RWPE1 (cell line): ENCODE measurements around the gene STRA6.

Source experiments
- CTCF ChIA-PET: fragments of 350-600 bp; sonication (Branson Sonifier 250); formaldehyde crosslinking; extraction: SDS; loops from one replicate; lab custom pipeline; 2021; lab: Yijun Ruan, JAX
- POLR2A ChIA-PET: fragments of 400-600 bp; formaldehyde crosslinking; extraction: SDS; loops from one replicate; lab custom pipeline; 2020; ENCODE audit warnings: antibody characterized with exemption; ENCODE audit not compliant: low non-redundant PET; lab: Yijun Ruan, JAX
- DNase-seq: peaks from one replicate; pipeline ENCODE4 v3.0.0; 2012; ENCODE audit warnings: low spot score
- H3K27ac ChIP-seq: fragments of 450-650 bp; 2 replicates; pipeline ENCODE4 v1.5.1; 2017
- CTCF ChIP-seq: fragments of 450-650 bp; conservative IDR thresholded peaks from 2 replicates; pipeline ENCODE4 v1.5.1; 2017; ENCODE audit warnings: low read depth, mild to moderate bottlenecking

Gene STRA6

DNA sequence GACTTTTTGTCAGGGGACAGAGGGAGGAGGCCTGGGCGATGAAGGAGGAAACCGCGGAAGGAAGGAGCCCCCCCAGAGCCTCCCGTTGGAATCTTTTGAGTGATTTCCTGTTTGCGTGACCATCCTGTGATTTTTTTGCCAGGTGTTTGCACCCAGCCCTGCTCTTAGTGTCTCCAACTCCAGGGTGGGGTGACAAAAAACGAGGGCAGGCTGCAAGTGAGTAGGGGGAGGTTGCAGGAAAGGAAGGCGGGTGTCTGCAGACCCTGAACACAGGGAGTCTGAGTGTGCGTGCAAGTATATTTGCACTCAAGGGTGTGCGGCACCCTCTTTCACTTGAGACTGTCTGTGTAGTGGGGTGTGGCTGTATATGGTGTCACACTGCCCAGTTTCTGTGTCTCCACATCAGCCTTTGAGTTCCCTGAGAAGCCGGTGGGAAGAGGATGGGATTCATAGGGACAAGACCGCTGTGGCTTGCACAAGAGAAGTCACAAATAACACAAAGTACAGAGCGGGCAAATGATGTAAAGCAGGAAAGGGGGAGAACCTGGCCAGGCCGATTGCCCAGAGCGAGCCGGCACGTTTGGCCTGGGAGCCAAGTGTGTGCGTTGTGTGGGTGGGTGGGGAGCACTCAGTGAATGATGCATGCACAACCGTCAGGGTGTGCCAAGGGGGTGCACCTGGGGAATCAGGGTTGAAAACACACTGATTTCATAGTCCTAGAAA, 65.6 kb downstream of the STRA6 start:
- POLR2A ChIA-PET, result no interaction called here
- no peak overlapping the region for H3K27ac ChIP-seq
- no peak for DNase-seq
- TF ChIP-seq CTCF, result no peak
- CTCF ChIA-PET, result no interaction called here

DNA sequence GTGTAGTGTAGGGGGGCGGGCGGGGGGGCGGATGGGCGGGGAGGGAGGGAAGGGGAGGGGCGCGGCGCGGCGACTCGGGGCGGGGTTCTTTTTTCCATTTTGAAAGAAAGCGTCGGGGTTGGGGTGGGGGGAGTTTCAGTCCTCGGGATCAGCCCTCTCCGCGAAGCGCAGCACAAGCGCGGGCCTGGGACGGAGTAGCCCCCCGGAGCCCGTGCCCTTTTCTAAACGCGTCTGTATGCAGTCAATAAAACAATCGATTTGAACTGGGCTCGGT, 66.1 kb downstream of the STRA6 start:
- no peak overlapping the region for H3K27ac ChIP-seq
- CTCF ChIA-PET, result interaction anchor here (1.3 kb wide), 1 partner anchor 171 kb away, joined by 9 read pairs; no protein-coding TSS in a partner anchor
- POLR2A ChIA-PET, result no interaction called here
- no peak for DNase-seq
- TF ChIP-seq CTCF, result no peak

GRCh38 chr15:74135041-74135565, 67.5 kb downstream of the STRA6 start:
- ChIA-PET CTCF (interaction anchor here (0.6 to 1.5 kb wide), 4 partner anchors 25 to 364 kb away, joined by 4 to 9 read pairs (median 6); no protein-coding TSS in a partner anchor), POLR2A (no interaction called here)
- no peak for DNase-seq
- no peak overlapping the region for H3K27ac ChIP-seq
- TF ChIP-seq CTCF, result no peak

DNA sequence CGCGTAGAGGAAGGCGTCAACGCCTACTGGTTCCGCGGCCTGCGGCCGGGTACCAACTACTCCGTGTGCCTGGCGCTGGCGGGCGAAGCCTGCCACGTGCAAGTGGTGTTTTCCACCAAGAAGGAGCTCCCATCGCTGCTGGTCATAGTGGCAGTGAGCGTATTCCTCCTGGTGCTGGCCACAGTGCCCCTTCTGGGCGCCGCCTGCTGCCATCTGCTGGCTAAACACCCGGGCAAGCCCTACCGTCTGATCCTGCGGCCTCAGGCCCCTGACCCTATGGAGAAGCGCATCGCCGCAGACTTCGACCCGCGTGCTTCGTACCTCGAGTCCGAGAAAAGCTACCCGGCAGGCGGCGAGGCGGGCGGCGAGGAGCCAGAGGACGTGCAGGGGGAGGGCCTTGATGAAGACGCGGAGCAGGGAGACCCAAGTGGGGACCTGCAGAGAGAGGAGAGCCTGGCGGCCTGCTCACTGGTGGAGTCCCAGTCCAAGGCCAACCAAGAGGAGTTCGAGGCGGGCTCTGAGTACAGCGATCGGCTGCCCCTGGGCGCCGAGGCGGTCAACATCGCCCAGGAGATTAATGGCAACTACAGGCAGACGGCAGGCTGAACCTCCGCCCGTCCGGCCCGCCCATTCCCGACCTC, 68.1 kb downstream of the STRA6 start:
- no peak overlapping the region for H3K27ac ChIP-seq
- CTCF ChIA-PET, result interaction anchor here (0.5 to 1.5 kb wide), 13 partner anchors 9 to 881 kb away, joined by 3 to 8 read pairs (median 4); no protein-coding TSS in a partner anchor
- POLR2A ChIA-PET, result no interaction called here
- TF ChIP-seq CTCF, result peak; percentile 58
- peak; percentile 58 for DNase-seq

DNA sequence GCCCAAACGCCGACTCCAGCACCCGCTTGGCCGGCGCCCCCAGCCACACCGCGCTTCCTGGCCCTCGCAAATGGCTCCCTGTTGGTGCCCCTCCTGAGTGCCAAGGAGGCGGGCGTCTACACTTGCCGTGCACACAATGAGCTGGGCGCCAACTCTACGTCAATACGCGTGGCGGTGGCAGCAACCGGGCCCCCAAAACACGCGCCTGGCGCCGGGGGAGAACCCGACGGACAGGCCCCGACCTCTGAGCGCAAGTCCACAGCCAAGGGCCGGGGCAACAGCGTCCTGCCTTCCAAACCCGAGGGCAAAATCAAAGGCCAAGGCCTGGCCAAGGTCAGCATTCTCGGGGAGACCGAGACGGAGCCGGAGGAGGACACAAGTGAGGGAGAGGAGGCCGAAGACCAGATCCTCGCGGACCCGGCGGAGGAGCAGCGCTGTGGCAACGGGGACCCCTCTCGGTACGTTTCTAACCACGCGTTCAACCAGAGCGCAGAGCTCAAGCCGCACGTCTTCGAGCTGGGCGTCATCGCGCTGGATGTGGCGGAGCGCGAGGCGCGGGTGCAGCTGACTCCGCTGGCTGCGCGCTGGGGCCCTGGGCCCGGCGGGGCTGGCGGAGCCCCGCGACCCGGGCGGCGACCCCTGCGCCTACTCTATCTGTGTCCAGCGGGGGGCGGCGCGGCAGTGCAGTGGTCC, 68.7 kb downstream of the STRA6 start:
- TF ChIP-seq CTCF, result no peak
- no peak for DNase-seq
- CTCF ChIA-PET, result interaction anchor here (0.5 to 1.5 kb wide), 14 partner anchors 8 to 881 kb away, joined by 3 to 8 read pairs (median 4); no protein-coding TSS in a partner anchor
- no peak overlapping the region for H3K27ac ChIP-seq
- POLR2A ChIA-PET, result no interaction called here
